ENCODE measurements around the gene PPM1G.

GRCh38 chr2:27451095-27451494 lies 41.7 kb upstream of the PPM1G start:
- TF ChIP-seq EZH2 (IDR thresholded peaks at IDR 0.05; ENCODE audit: insufficient read depth, poor library complexity, severe bottlenecking) (no peak), EZH2phosphoT487 (IDR thresholded peaks at IDR 0.05; ENCODE audit: insufficient read depth, low read depth) (no peak)
